Tibial nerve (tissue), 3 donors: ENCODE data around the gene CAMTA1.

ENCODE experiments used
- CTCF ChIP-seq, 5 experiments: fragments of 200-600 bp in 3 of 5; fragments of 450-650 bp in 2 of 5; sonication (generic) in 3 of 5; IDR thresholded peaks; one replicate each; pipeline ENCODE4 v1.5.1; 2016 to 2019; ENCODE audit warnings: antibody characterized with exemption in 5 of 5, mild to moderate bottlenecking in 3 of 5, moderate library complexity in 2 of 5
- POLR2A ChIP-seq, 2 donors: fragments of 450-650 bp; IDR thresholded peaks; one replicate each; pipeline ENCODE4 v1.6.1; 2017; ENCODE audit warnings: antibody characterized with exemption in 2 of 2, mild to moderate bottlenecking in 2 of 2, moderate library complexity in 2 of 2

GRCh38 chr1:7084232-7084894 is 299.1 kb downstream of the CAMTA1 start:
- no peak for TF ChIP-seq CTCF (IDR thresholded peaks at IDR 0.05)
- TF ChIP-seq POLR2A (IDR thresholded peaks at IDR 0.05) = no peak
